HEK293 (cell line): ENCODE data around the gene AQP12A.

ENCODE experiments used
- CTCF ChIA-PET: fragments of 350-600 bp; formaldehyde crosslinking; extraction: SDS; loops from one replicate; lab custom pipeline; 2021; ENCODE audit warnings: antibody characterized with exemption; lab: Yijun Ruan, JAX
- POLR2A ChIA-PET: fragments of 300-600 bp; formaldehyde crosslinking; extraction: SDS; loops from one replicate; lab custom pipeline; 2020; ENCODE audit warnings: antibody characterized with exemption, inconsistent platforms; lab: Yijun Ruan, JAX
- H3K27ac ChIP-seq: fragments of 200-500 bp; sonication (Bioruptor generic); 2 replicates; pipeline ENCODE4 v1.5.1; 2014; ENCODE audit warnings: low read depth, low read length, control low read depth, inconsistent platforms; ENCODE audit errors: extremely low read depth
- H3K36me3 ChIP-seq, 2 experiments: fragments of 200-500 bp in 1 of 2; sonication (Bioruptor generic) in 1 of 2; 1 replicate in 1 of 2; 2 replicates in 1 of 2; pipeline ENCODE4 v1.5.1; 2014 to 2017; ENCODE audit warnings: inconsistent platforms in 2 of 2, low read length in 2 of 2; ENCODE audit not compliant: control insufficient read depth in 2 of 2, insufficient read depth in 1 of 2
- H3K4me1 ChIP-seq: fragments of 200-500 bp; sonication (Bioruptor generic); 2 replicates; pipeline ENCODE4 v1.5.1; 2014; ENCODE audit warnings: mild to moderate bottlenecking, low read length, inconsistent platforms; ENCODE audit not compliant: control insufficient read depth, insufficient read depth
- H3K4me3 ChIP-seq: 2 replicates; pipeline ENCODE4 v1.5.1; 2011; ENCODE audit warnings: low read depth, mild to moderate bottlenecking, control low read depth, low read length, moderate library complexity
- H3K9me3 ChIP-seq: fragments of 200-500 bp; sonication (Bioruptor generic); 2 replicates; pipeline ENCODE4 v1.5.1; 2014; ENCODE audit warnings: low read depth, low read length, inconsistent platforms; ENCODE audit not compliant: control insufficient read depth, insufficient read depth
- BCL11B ChIP-seq: fragments of 450-650 bp; formaldehyde crosslinking; IDR thresholded peaks from 2 replicates; pipeline ENCODE4 v1.5.1; 2016; ENCODE audit warnings: low read depth, missing biosample characterization, missing genetic modification characterization
- GLI2 ChIP-seq: fragments of 450-650 bp; formaldehyde crosslinking; IDR thresholded peaks from 2 replicates; pipeline ENCODE4; 2017; ENCODE audit warnings: missing biosample characterization, missing genetic modification characterization, low read depth, borderline replicate concordance
- GLIS2 ChIP-seq: fragments of 450-650 bp; formaldehyde crosslinking; IDR thresholded peaks from 2 replicates; pipeline ENCODE4 v1.5.1; 2016; ENCODE audit warnings: missing biosample characterization, missing genetic modification characterization
- KLF9 ChIP-seq: fragments of 450-650 bp; formaldehyde crosslinking; IDR thresholded peaks from 2 replicates; pipeline ENCODE4 v1.5.1; 2016; ENCODE audit warnings: missing biosample characterization, missing genetic modification characterization, low read depth
- SCRT1 ChIP-seq: fragments of 450-650 bp; formaldehyde crosslinking; IDR thresholded peaks from 2 replicates; pipeline ENCODE4 v1.5.1; 2016; ENCODE audit warnings: missing biosample characterization, missing genetic modification characterization, borderline replicate concordance
- TCF7L2 ChIP-seq: IDR thresholded peaks from 2 replicates; pipeline ENCODE4 v1.6.1; 2011; ENCODE audit warnings: low read depth, mild to moderate bottlenecking, inconsistent platforms, low read length, moderate library complexity, borderline replicate concordance
- ZBTB48 ChIP-seq: fragments of 450-650 bp; formaldehyde crosslinking; IDR thresholded peaks from 2 replicates; pipeline ENCODE4 v1.5.1; 2016; ENCODE audit warnings: missing biosample characterization, missing genetic modification characterization
- ZNF155 ChIP-seq: fragments of 450-650 bp; formaldehyde crosslinking; IDR thresholded peaks from 2 replicates; pipeline ENCODE4 v1.5.1; 2016; ENCODE audit warnings: missing biosample characterization, missing genetic modification characterization
- ZNF157 ChIP-seq: fragments of 450-650 bp; formaldehyde crosslinking; IDR thresholded peaks from 2 replicates; pipeline ENCODE4 v1.5.1; 2016; ENCODE audit warnings: missing biosample characterization, missing genetic modification characterization
- ZNF221 ChIP-seq: fragments of 450-650 bp; formaldehyde crosslinking; IDR thresholded peaks from 2 replicates; pipeline ENCODE4 v1.5.1; 2017; ENCODE audit warnings: missing biosample characterization, missing genetic modification characterization, borderline replicate concordance
- ZNF311 ChIP-seq: fragments of 450-650 bp; formaldehyde crosslinking; IDR thresholded peaks from 2 replicates; pipeline ENCODE4 v1.5.1; 2017; ENCODE audit warnings: missing biosample characterization, missing genetic modification characterization, borderline replicate concordance
- ZNF341 ChIP-seq: fragments of 450-650 bp; formaldehyde crosslinking; IDR thresholded peaks from 2 replicates; pipeline ENCODE4; 2016; ENCODE audit warnings: low read depth, missing biosample characterization, missing genetic modification characterization
- ZNF391 ChIP-seq: fragments of 450-650 bp; formaldehyde crosslinking; IDR thresholded peaks from 2 replicates; pipeline ENCODE4 v1.5.1; 2016; ENCODE audit warnings: low read depth, missing biosample characterization, missing genetic modification characterization, borderline replicate concordance
- ZNF561 ChIP-seq: fragments of 450-650 bp; IDR thresholded peaks from 2 replicates; pipeline ENCODE4 v1.5.1; 2018; ENCODE audit warnings: missing biosample characterization, missing genetic modification characterization, borderline replicate concordance
- ZNF664 ChIP-seq: fragments of 450-650 bp; formaldehyde crosslinking; IDR thresholded peaks from 2 replicates; pipeline ENCODE4 v1.5.1; 2016; ENCODE audit warnings: missing biosample characterization, missing genetic modification characterization
- ZNF768 ChIP-seq: fragments of 450-650 bp; formaldehyde crosslinking; IDR thresholded peaks from 2 replicates; pipeline ENCODE4 v1.5.1; 2018; ENCODE audit warnings: missing biosample characterization, mild to moderate bottlenecking, missing genetic modification characterization
- ZNF837 ChIP-seq: fragments of 450-650 bp; formaldehyde crosslinking; IDR thresholded peaks from 2 replicates; pipeline ENCODE4 v1.5.1; 2016; ENCODE audit warnings: missing biosample characterization, missing genetic modification characterization
- TF ChIP-seq, protein P1 (sequence below): fragments of 450-650 bp; formaldehyde crosslinking; IDR thresholded peaks from 2 replicates; pipeline ENCODE4; 2016; ENCODE audit warnings: missing biosample characterization, missing genetic modification characterization
- TF ChIP-seq, protein P2 (sequence below): fragments of 450-650 bp; formaldehyde crosslinking; IDR thresholded peaks from 2 replicates; pipeline ENCODE4 v1.5.1; 2017; ENCODE audit warnings: missing biosample characterization, missing genetic modification characterization
- TF ChIP-seq, protein P3 (sequence below): fragments of 450-650 bp; formaldehyde crosslinking; conservative IDR thresholded peaks from 2 replicates; pipeline ENCODE4 v1.5.1; 2016; ENCODE audit warnings: low read depth, missing biosample characterization, missing genetic modification characterization

AQP12A gene

DNA sequence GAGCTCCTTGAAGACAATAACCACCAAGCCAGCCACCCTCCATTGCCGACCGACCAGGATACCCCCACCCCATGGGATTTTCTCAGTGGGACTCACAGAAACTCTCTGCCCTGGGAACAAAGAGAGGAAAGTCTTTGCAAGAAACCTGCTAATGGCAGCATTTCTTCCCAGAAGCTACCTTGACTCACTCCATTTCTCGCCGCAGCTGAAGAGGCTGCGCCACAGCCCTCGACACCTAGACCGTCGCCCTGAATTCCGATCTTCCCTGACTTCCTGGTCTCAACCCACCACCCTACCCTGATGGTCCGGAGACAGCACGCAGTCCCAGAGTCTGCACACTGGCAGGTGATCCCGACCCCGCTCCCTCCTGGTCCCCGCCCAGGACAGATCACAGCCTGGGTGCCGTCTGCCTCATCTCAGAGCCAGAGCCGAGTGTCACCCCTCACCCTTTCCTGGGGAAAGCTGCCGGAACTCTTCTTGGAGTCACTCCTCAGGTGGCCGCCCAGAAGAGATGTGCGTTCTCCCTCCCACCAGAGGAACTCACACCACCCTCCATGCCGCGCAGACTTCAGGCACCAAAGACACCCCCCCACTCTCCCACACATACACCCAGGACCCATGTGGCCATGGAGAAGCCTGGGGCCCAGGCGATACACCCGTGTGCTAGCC, 24.6 kb downstream of the AQP12A start:
- TF ChIP-seq ZNF155 (tag by site-specific recombination) (no peak), TCF7L2 (no peak), ZNF157 (no peak), ZNF664 (tag by site-specific recombination) (no peak), ZNF341 (tag by site-specific recombination) (no peak), ZBTB48 (tag by site-specific recombination) (no peak), GLI2 (no peak), ZNF221 (tag by site-specific recombination) (no peak), ZNF561 (tag by site-specific recombination) (no peak), ZNF391 (tag by site-specific recombination) (no peak), ZNF311 (tag by site-specific recombination) (no peak), KLF9 (tag by site-specific recombination) (no peak)
- TF ChIP-seq, protein P1, sequence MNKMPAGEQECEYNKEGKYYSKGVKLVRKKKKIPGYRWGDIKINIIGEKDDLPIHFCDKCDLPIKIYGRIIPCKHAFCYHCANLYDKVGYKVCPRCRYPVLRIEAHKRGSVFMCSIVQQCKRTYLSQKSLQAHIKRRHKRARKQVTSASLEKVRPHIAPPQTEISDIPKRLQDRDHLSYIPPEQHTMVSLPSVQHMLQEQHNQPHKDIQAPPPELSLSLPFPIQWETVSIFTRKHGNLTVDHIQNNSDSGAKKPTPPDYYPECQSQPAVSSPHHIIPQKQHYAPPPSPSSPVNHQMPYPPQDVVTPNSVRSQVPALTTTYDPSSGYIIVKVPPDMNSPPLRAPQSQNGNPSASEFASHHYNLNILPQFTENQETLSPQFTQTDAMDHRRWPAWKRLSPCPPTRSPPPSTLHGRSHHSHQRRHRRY (tag by site-specific recombination) = no peak
- Histone ChIP-seq H3K4me1 (no peaks in the 10 kb centered on the region), H3K27ac (no peak overlapping the region), H3K4me3 (no peak overlapping the region), H3K9me3 (no peaks in the 10 kb centered on the region), H3K36me3 (no peaks in the 10 kb centered on the region)
- ChIA-PET CTCF (interaction anchor here (0.6 kb wide), 1 partner anchor 106 kb away, joined by 3 read pairs; no protein-coding TSS in a partner anchor), POLR2A (no interaction called here)

DNA sequence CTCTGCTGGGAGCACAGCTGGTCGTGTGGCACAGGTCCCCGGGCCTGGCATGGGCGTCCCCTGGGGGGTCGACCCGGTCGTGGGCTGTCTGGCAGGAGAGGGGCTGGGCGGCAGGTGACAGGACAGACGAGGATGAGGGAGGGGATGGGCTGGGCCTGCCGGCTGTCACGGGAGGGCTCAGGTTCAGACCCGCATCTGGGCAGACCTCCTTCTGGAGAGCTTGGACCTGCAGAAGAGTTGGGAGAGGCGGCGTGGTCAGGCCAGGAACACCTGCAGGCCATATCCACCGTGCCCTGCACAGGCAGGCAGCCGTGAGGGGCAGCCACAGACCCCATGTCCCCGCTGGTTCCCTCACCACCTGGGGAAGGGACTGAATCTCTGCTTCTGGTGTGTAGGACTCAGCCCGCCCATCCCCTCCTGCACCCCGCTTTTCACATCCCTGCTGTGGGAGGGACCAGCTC, 25.5 kb downstream of the AQP12A start:
- no peak overlapping the region for H3K4me3 ChIP-seq
- ChIA-PET POLR2A (no interaction called here), CTCF (no interaction called here)
- no peaks in the 10 kb centered on the region for H3K9me3 ChIP-seq
- H3K4me1 ChIP-seq = no peaks in the 10 kb centered on the region
- TF ChIP-seq BCL11B (tag by site-specific recombination) = no peak
- no peak for TF ChIP-seq ZNF768 (tag by site-specific recombination)
- no peak for TF ChIP-seq ZNF837
- no peak for TF ChIP-seq GLIS2 (tag by site-specific recombination)
- TF ChIP-seq, protein P2, sequence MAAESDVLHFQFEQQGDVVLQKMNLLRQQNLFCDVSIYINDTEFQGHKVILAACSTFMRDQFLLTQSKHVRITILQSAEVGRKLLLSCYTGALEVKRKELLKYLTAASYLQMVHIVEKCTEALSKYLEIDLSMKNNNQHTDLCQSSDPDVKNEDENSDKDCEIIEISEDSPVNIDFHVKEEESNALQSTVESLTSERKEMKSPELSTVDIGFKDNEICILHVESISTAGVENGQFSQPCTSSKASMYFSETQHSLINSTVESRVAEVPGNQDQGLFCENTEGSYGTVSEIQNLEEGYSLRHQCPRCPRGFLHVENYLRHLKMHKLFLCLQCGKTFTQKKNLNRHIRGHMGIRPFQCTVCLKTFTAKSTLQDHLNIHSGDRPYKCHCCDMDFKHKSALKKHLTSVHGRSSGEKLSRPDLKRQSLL (tag by site-specific recombination) = no peak
- TF ChIP-seq, protein P3, sequence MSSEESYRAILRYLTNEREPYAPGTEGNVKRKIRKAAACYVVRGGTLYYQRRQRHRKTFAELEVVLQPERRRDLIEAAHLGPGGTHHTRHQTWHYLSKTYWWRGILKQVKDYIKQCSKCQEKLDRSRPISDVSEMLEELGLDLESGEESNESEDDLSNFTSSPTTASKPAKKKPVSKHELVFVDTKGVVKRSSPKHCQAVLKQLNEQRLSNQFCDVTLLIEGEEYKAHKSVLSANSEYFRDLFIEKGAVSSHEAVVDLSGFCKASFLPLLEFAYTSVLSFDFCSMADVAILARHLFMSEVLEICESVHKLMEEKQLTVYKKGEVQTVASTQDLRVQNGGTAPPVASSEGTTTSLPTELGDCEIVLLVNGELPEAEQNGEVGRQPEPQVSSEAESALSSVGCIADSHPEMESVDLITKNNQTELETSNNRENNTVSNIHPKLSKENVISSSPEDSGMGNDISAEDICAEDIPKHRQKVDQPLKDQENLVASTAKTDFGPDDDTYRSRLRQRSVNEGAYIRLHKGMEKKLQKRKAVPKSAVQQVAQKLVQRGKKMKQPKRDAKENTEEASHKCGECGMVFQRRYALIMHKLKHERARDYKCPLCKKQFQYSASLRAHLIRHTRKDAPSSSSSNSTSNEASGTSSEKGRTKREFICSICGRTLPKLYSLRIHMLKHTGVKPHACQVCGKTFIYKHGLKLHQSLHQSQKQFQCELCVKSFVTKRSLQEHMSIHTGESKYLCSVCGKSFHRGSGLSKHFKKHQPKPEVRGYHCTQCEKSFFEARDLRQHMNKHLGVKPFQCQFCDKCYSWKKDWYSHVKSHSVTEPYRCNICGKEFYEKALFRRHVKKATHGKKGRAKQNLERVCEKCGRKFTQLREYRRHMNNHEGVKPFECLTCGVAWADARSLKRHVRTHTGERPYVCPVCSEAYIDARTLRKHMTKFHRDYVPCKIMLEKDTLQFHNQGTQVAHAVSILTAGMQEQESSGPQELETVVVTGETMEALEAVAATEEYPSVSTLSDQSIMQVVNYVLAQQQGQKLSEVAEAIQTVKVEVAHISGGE (tag by site-specific recombination) = no peak
- no peak for TF ChIP-seq SCRT1
- H3K27ac ChIP-seq = no peak overlapping the region
- H3K36me3 ChIP-seq = peaks cover 0 to 7% of the 10 kb centered on the region in 2 experiments; a peak in 1 of 3 replicates
